Epidermal melanocyte (primary cell): Measurements from ENCODE around the gene PLP1.
A peak's percentile ranks its signal among the peaks of the same experiment; 100 is the strongest.
"Not testable (repeated sequence)": the region's sequence is repeated elsewhere in the genome, so short reads cannot be mapped to it uniquely, and the experiment has no call there.

Source experiments
- DNase-seq: peaks from one replicate; pipeline ENCODE4 v3.0.0; 2011; ENCODE audit warnings: low spot score; ENCODE audit not compliant: insufficient read length

The PLP1 gene

GRCh38 chrX:103780336-103781061 is 3.9 kb downstream of the PLP1 start:
- peak; percentile 21 for DNase-seq

- DNase-seq = no peak
Observed at GRCh38 chrX:103781062-103781402, 4.4 kb downstream of the PLP1 start.

- DNase-seq = no peak
Observed at GRCh38 chrX:103781706-103782105, 5.1 kb downstream of the PLP1 start.

GRCh38 chrX:103782640-103783039 is 6.0 kb downstream of the PLP1 start:
- no peak for DNase-seq

GRCh38 chrX:103783196-103783595 is 6.6 kb downstream of the PLP1 start:
- DNase-seq = no peak

- DNase-seq = no peak
Observed at GRCh38 chrX:103783971-103784370, 7.3 kb downstream of the PLP1 start.

- no peak for DNase-seq
Observed at GRCh38 chrX:103789004-103789403, 12.4 kb downstream of the PLP1 start.

- DNase-seq = no peak
Observed at GRCh38 chrX:103791228-103791627, 14.6 kb downstream of the PLP1 start.

GRCh38 chrX:103791826-103792485 is 15.3 kb downstream of the PLP1 start:
- DNase-seq = no peak

GRCh38 chrX:103792916-103793544 is 16.4 kb downstream of the PLP1 start:
- no peak for DNase-seq

GRCh38 chrX:103793545-103793940 is 16.9 kb downstream of the PLP1 start:
- DNase-seq = no peak

- no peak for DNase-seq
Observed at GRCh38 chrX:103794119-103794518, 17.5 kb downstream of the PLP1 start.

GRCh38 chrX:103797691-103798090 is 21.1 kb downstream of the PLP1 start:
- no peak for DNase-seq

GRCh38 chrX:103800318-103800717 is 23.7 kb downstream of the PLP1 start:
- no peak for DNase-seq

GRCh38 chrX:103805860-103806259 is 29.2 kb downstream of the PLP1 start:
- no peak for DNase-seq

GRCh38 chrX:103806862-103807474 is 30.3 kb downstream of the PLP1 start:
- DNase-seq = no peak

GRCh38 chrX:103811858-103812257 is 35.2 kb downstream of the PLP1 start:
- no peak for DNase-seq

GRCh38 chrX:103817101-103817500 is 40.5 kb downstream of the PLP1 start:
- not testable (repeated sequence) for DNase-seq

GRCh38 chrX:103817502-103817901 is 40.9 kb downstream of the PLP1 start:
- DNase-seq = no peak

- DNase-seq = no peak
Observed at GRCh38 chrX:103818842-103819619, 42.4 kb downstream of the PLP1 start.

- not testable (repeated sequence) for DNase-seq
Observed at GRCh38 chrX:103820802-103821201, 44.2 kb downstream of the PLP1 start.
